Esophagus (tissue), 2 donors: ENCODE data around the gene ANAPC15. TPM values are rescaled to one million over a fixed set of nuclear protein-coding genes. Genes with fewer than 3 reads are reported as not detected.
"Not testable (repeated sequence)": the region's sequence is repeated elsewhere in the genome, so short reads cannot be mapped to it uniquely, and the experiment has no call there.

ENCODE experiments used
- H3K27ac ChIP-seq, 2 donors: one replicate each; pipeline ENCODE4 v1.5.1; 2013; ENCODE audit warnings: low read depth in 2 of 2, mild to moderate bottlenecking in 2 of 2, inconsistent platforms in 1 of 2, low read length in 1 of 2, moderate library complexity in 1 of 2
- H3K27me3 ChIP-seq, 2 donors: one replicate each; pipeline ENCODE4 v1.6.1; 2013; ENCODE audit warnings: low read length in 2 of 2, control low read depth in 1 of 2, mild to moderate bottlenecking in 1 of 2; ENCODE audit not compliant: insufficient read depth in 2 of 2, control insufficient read depth in 1 of 2
- H3K36me3 ChIP-seq, 2 donors: one replicate each; pipeline ENCODE4 v1.6.1; 2013; ENCODE audit warnings: low read length in 1 of 2; ENCODE audit not compliant: control insufficient read depth in 2 of 2, insufficient read depth in 2 of 2
- H3K4me1 ChIP-seq, 2 donors: one replicate each; pipeline ENCODE4 v1.6.1; 2013; ENCODE audit warnings: low read length in 1 of 2; ENCODE audit not compliant: control insufficient read depth in 2 of 2, insufficient read depth in 2 of 2
- H3K4me3 ChIP-seq, 2 donors: one replicate each; pipeline ENCODE4 v1.5.1; 2013; ENCODE audit warnings: low read length in 2 of 2, mild to moderate bottlenecking in 2 of 2, low read depth in 1 of 2, moderate library complexity in 1 of 2
- H3K9me3 ChIP-seq, 2 donors: one replicate each; pipeline ENCODE4 v1.6.1; 2013; ENCODE audit warnings: mild to moderate bottlenecking in 2 of 2, low read depth in 1 of 2, low read length in 1 of 2, moderate library complexity in 1 of 2; ENCODE audit not compliant: control insufficient read depth in 2 of 2, insufficient read depth in 1 of 2
- WGBS, 2 donors: extraction: QIAGEN DNeasy Blood & Tissue Kit; methylation state at CpG; one replicate each; pipeline ENCODE4 v1.1.7; 2013; 5-methylcytosine and 5-hydroxymethylcytosine counted together
- polyA plus RNA-seq, 2 donors: library from polyadenylated mRNA; stranded (reverse); fragments of 200-250 nt; gene quantifications; one replicate each; pipeline ENCODE4 v1.2.3, GENCODE V29; 2013
- donor health status: healthy with polysubstance abuse.
- donor health status: Bipolar disorder and iron deficiency.

ANAPC15 gene
- polyA plus RNA-seq, 2 donors: 46.8 to 60.0 TPM

DNA sequence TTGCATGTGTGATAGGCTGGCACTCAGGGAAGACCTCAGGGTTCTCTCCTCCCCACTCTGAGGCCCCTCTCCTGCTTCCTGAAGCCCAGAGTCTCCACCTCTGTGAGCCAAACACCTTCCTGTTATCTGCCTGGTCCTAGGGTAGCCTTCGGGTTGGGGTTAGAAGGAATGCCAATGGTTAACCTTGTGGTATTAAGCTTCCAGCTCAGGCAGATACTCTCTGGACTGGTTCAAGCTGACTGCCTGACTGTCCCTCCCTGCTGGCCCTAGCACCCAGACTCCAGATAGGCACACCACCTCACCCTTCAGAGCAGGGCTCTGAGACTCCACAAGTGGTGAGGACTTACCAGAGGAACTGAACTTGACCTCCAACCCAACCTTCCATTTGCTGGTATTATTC lies 30.0 kb upstream of the ANAPC15 start:
- not testable (repeated sequence) for H3K27me3 ChIP-seq, H3K4me3 ChIP-seq, H3K9me3 ChIP-seq, H3K36me3 ChIP-seq, H3K4me1 ChIP-seq, H3K27ac ChIP-seq
- WGBS, 2 donors: 44 to 53% methylated on average over 1 of the region's 1 CpG

DNA sequence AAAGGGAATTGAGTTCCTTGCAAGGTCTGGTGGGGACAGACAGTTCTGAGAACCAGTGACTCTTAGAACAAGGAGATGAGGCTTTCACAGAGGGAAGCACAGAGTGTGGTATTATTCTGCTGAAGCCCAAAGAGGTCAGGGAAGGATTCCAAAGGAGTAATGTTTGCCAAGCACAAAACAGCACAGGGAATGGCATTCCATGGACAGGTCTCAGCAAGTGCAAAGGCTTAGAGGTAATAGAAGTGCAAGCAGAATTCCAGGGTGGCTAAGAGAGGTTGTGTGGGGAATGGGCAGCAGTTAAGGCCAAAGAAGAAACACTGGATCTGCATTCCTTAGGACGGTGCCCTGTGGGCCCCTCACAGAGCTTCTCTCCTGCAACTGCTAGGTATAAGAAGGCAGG lies 29.6 kb upstream of the ANAPC15 start:
- peak overlapping the region in 1 of 2 donors; percentile 33 for H3K27ac ChIP-seq
- WGBS, 2 donors: 29 to 54% methylated on average over 1 of the region's 1 CpG
- not testable (repeated sequence) for H3K36me3 ChIP-seq, H3K4me1 ChIP-seq, H3K27me3 ChIP-seq, H3K4me3 ChIP-seq, H3K9me3 ChIP-seq

DNA sequence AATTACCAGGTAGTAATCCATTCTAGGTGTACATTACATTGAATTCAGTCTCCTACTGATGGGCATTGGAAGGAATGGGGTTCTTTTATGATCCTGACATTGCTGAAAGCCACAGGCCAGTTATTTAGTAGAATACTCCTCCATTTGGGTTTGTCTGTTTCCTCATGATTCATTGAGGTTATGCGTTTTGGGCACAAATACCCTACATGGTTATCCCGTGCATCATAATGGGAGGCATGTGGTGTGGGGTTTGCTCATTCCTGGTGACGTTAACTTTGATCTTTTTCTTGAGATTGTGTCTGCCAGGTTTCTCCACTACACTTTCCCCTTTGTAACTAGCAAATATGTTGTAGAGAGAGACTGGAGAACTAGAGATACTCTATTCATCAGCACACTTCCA lies 28.6 kb upstream of the ANAPC15 start:
- 56 to 63% methylated on average over 3 of the region's 3 CpGs for WGBS, 2 donors
- no peaks in the 10 kb centered on the region for H3K27me3 ChIP-seq
- no peak overlapping the region for H3K27ac ChIP-seq
- no peaks in the 10 kb centered on the region for H3K9me3 ChIP-seq
- H3K4me1 ChIP-seq: peaks cover 0 to 5% of the 10 kb centered on the region in 2 donors
- no peak overlapping the region for H3K4me3 ChIP-seq
- no peaks in the 10 kb centered on the region for H3K36me3 ChIP-seq

DNA sequence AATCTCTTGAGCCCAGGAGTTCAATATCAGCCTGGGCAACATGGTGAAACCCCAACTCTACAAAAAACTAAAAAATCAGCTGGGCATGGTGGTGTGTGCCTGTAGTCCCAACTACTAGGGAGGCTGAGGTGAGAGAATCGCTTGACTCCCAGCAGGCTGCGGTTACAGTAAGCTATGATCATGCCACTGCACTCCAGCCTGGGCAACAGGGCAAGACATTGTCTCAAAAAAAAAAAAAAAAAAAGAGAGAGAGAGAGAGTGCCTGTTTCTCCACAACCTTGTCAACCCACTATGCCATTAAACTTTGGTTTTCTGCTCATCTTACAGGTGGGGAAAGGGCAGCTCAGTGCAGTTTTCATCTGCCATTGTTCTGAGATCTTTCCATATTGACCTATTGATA lies 28.2 kb upstream of the ANAPC15 start:
- no peaks in the 10 kb centered on the region for H3K27me3 ChIP-seq
- no peak overlapping the region for H3K27ac ChIP-seq
- no peaks in the 10 kb centered on the region for H3K36me3 ChIP-seq
- H3K4me1 ChIP-seq: peaks cover 0 to 9% of the 10 kb centered on the region in 2 donors
- no peak overlapping the region for H3K4me3 ChIP-seq
- 93 to 98% methylated on average over 2 of the region's 2 CpGs for WGBS, 2 donors
- no peaks in the 10 kb centered on the region for H3K9me3 ChIP-seq

DNA sequence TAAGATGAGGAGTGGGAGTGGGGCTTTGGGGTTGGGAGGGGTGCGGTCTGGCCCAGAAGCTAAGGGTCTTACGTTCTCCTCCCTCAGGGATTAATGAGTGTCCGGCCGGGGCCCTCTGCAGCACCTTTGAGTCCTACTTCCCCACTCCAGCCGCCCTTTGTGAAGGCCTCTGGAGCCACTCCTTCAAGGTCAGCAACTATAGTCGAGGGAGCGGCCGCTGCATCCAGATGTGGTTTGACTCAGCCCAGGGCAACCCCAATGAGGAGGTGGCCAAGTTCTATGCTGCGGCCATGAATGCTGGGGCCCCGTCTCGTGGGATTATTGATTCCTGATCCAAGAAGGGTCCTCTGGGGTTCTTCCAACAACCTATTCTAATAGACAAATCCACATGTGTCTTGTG lies 27.0 kb upstream of the ANAPC15 start:
- H3K9me3 ChIP-seq: no peaks in the 10 kb centered on the region
- no peaks in the 10 kb centered on the region for H3K27me3 ChIP-seq
- 93% methylated on average over 11 of the region's 11 CpGs for WGBS, 2 donors
- H3K27ac ChIP-seq: no peak overlapping the region
- H3K36me3 ChIP-seq: no peaks in the 10 kb centered on the region
- H3K4me3 ChIP-seq: no peak overlapping the region
- H3K4me1 ChIP-seq: peaks cover 0 to 9% of the 10 kb centered on the region in 2 donors

DNA sequence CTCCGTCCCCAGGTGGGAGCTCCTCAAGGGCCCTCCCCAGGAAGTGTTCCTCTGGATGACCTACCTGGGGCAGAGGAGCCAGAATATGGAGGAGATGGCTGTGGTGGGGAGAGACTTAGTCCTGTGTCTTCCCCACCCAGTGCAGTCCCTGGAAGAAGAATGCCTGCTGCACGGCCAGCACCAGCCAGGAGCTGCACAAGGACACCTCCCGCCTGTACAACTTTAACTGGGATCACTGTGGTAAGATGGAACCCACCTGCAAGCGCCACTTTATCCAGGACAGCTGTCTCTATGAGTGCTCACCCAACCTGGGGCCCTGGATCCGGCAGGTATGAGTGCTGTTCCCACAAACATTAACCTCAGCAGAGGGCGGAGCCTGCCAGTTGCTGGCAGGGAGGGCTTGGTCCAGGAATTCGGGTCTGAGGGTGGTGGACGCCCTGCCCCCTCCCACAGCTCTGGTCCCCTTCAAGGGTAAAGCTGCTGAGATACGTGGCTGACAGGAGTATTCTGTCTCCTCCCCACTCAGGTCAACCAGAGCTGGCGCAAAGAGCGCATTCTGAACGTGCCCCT lies 26.4 kb upstream of the ANAPC15 start:
- Histone ChIP-seq H3K36me3 (no peaks in the 10 kb centered on the region), H3K27me3 (no peaks in the 10 kb centered on the region), H3K27ac (no peak overlapping the region), H3K4me1 (peaks cover 0 to 9% of the 10 kb centered on the region in 2 donors), H3K4me3 (no peak overlapping the region), H3K9me3 (no peaks in the 10 kb centered on the region)
- 84 to 90% methylated on average over 12 of the region's 12 CpGs for WGBS, 2 donors

DNA sequence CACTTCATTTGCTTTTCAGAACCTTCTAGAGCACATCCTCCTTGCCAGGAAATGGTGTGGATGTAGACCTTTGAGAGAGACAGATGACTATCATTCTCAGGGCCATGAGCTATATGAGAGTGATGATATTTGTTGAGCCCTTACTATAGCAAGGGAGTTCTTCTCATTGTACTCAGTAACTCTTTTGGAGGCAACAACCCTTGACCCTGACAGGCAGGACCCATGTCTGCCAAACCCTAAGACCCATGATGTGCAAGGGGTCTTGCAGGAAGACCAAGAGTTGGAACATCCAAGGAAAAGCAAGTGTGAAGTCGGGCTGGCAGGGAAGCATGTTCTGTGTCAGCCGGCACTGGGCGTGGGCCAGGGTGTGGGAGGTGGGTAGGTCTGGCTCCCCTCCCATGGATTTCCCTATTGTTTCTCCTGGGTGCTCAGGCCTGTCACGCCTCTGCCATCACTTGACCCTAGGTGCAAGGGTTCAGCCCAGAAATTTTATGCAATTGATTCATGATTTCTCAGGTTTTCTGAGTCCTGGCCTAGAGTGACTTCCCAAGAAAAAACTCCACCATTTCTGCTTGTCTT lies 24.3 kb upstream of the ANAPC15 start:
- Histone ChIP-seq H3K4me3 (no peak overlapping the region), H3K9me3 (no peaks in the 10 kb centered on the region), H3K36me3 (no peaks in the 10 kb centered on the region), H3K4me1 (peaks cover 0 to 9% of the 10 kb centered on the region in 2 donors), H3K27ac (peak overlapping the region; percentile 77 to 90), H3K27me3 (no peaks in the 10 kb centered on the region)
- WGBS, 2 donors: 53 to 82% methylated on average over 4 of the region's 4 CpGs

- no peaks in the 10 kb centered on the region for H3K27me3 ChIP-seq
- no peak overlapping the region for H3K4me3 ChIP-seq
- H3K9me3 ChIP-seq: no peaks in the 10 kb centered on the region
- peaks cover 0 to 9% of the 10 kb centered on the region in 2 donors for H3K4me1 ChIP-seq
- WGBS, 2 donors: 78% methylated on average over 14 of the region's 14 CpGs
- peak overlapping the region; percentile 65 to 90 for H3K27ac ChIP-seq
- H3K36me3 ChIP-seq: no peaks in the 10 kb centered on the region
Measured at GRCh38 chr11:72135891-72136683, 23.6 kb upstream of the ANAPC15 start.

- H3K4me3 ChIP-seq, H3K9me3 ChIP-seq, H3K36me3 ChIP-seq, H3K27me3 ChIP-seq, H3K4me1 ChIP-seq: not testable (repeated sequence)
- peak within 1 kb of the TSS; percentile 65 to 90 for H3K27ac ChIP-seq
- 78 to 89% methylated on average over 4 of the region's 4 CpGs for WGBS, 2 donors
Measured at GRCh38 chr11:72135473-72135872, 23.0 kb upstream of the ANAPC15 start, which contains the start of gene FOLR3. Gene FOLR3, plus strand, starts transcription at chr11:72135725. Its CDS starts 228 bp downstream, at chr11:72135953.
